ENCODE data around the gene MPPE1. TPM values are rescaled to one million over a fixed set of nuclear protein-coding genes. Genes with fewer than 3 reads are reported as not detected.

The MPPE1 gene
- total RNA-seq, 2 experiments from 2014 or later, result 51.0 to 54.4 TPM

- peaks cover 14% of the 10 kb centered on the region for H3K27me3 Mint-ChIP-seq
- H3K36me3 Mint-ChIP-seq (ENCODE audit: low read depth), result no peaks in the 10 kb centered on the region
- H3K4me3 Mint-ChIP-seq, result no peak overlapping the region
- DNase-seq, result no peak
- H3K4me1 Mint-ChIP-seq, result peaks cover 3% of the 10 kb centered on the region
- CTCF ChIA-PET, result no interaction called here
- H3K27ac Mint-ChIP-seq, result no peak overlapping the region
- POLR2A ChIA-PET, result no interaction called here
- H3K9me3 Mint-ChIP-seq, result no peaks in the 10 kb centered on the region
Observed at GRCh38 chr18:11872479-11873136, 35.5 kb downstream of the MPPE1 start.

GRCh38 chr18:11871501-11871900 lies 36.6 kb downstream of the MPPE1 start:
- no peaks in the 10 kb centered on the region for H3K9me3 Mint-ChIP-seq
- DNase-seq, result no peak
- CTCF ChIA-PET, result no interaction called here
- H3K27ac Mint-ChIP-seq, result no peak overlapping the region
- H3K4me1 Mint-ChIP-seq, result peaks cover 3% of the 10 kb centered on the region
- no peak overlapping the region for H3K4me3 Mint-ChIP-seq
- peaks cover 17% of the 10 kb centered on the region for H3K27me3 Mint-ChIP-seq
- POLR2A ChIA-PET, result interaction anchor here (1.2 kb wide), 1 partner anchor 20 kb away, joined by 6 read pairs; no protein-coding TSS in a partner anchor
- H3K36me3 Mint-ChIP-seq (ENCODE audit: low read depth), result no peaks in the 10 kb centered on the region

- Mint-ChIP-seq H3K4me1 (peaks cover 3% of the 10 kb centered on the region), H3K36me3 (ENCODE audit: low read depth) (no peaks in the 10 kb centered on the region), H3K9me3 (no peaks in the 10 kb centered on the region), H3K4me3 (no peak overlapping the region), H3K27ac (no peak overlapping the region), H3K27me3 (peaks cover 27% of the 10 kb centered on the region)
- CTCF ChIA-PET, result interaction anchor here (1.0 kb wide), 1 partner anchor 135 kb away, joined by 5 read pairs; no protein-coding TSS in a partner anchor
- DNase-seq, result no peak
- POLR2A ChIA-PET, result no interaction called here
Observed at GRCh38 chr18:11868230-11868629, 39.9 kb downstream of the MPPE1 start.

GRCh38 chr18:11866764-11867163 lies 41.4 kb downstream of the MPPE1 start:
- DNase-seq, result no peak
- Mint-ChIP-seq H3K4me1 (peaks cover 4% of the 10 kb centered on the region), H3K27ac (no peak overlapping the region), H3K9me3 (no peaks in the 10 kb centered on the region), H3K27me3 (peaks cover 22% of the 10 kb centered on the region), H3K36me3 (ENCODE audit: low read depth) (no peaks in the 10 kb centered on the region), H3K4me3 (no peak overlapping the region)
- ChIA-PET POLR2A (no interaction called here), CTCF (interaction anchor here (0.8 kb wide), 1 partner anchor 129 kb away, joined by 3 read pairs; no protein-coding TSS in a partner anchor)

GRCh38 chr18:11866329-11866728 lies 41.8 kb downstream of the MPPE1 start:
- Mint-ChIP-seq H3K27ac (no peak overlapping the region), H3K9me3 (no peaks in the 10 kb centered on the region), H3K4me1 (peaks cover 3% of the 10 kb centered on the region), H3K27me3 (peaks cover 17% of the 10 kb centered on the region), H3K36me3 (ENCODE audit: low read depth) (no peaks in the 10 kb centered on the region), H3K4me3 (no peak overlapping the region)
- DNase-seq, result no peak
- POLR2A ChIA-PET, result no interaction called here
- CTCF ChIA-PET, result interaction anchor here (0.5 to 0.8 kb wide), 2 partner anchors 130 to 673 kb away, joined by 3 to 4 read pairs; no protein-coding TSS in a partner anchor

- ChIA-PET CTCF (interaction anchor here (1.2 kb wide), 1 partner anchor 129 kb away, joined by 3 read pairs; no protein-coding TSS in a partner anchor), POLR2A (interaction anchor here (1.3 kb wide), 1 partner anchor 15 kb away, joined by 3 read pairs; no protein-coding TSS in a partner anchor)
- H3K27ac Mint-ChIP-seq, result no peak overlapping the region
- H3K4me3 Mint-ChIP-seq, result no peak overlapping the region
- peaks cover 13% of the 10 kb centered on the region for H3K27me3 Mint-ChIP-seq
- H3K9me3 Mint-ChIP-seq, result no peaks in the 10 kb centered on the region
- H3K4me1 Mint-ChIP-seq, result peaks cover 4% of the 10 kb centered on the region
- no peak for DNase-seq
- no peaks in the 10 kb centered on the region for H3K36me3 Mint-ChIP-seq (ENCODE audit: low read depth)
Observed at GRCh38 chr18:11865071-11865470, 43.0 kb downstream of the MPPE1 start.

GRCh38 chr18:11864471-11864870 lies 43.6 kb downstream of the MPPE1 start:
- Mint-ChIP-seq H3K36me3 (ENCODE audit: low read depth) (no peaks in the 10 kb centered on the region), H3K27ac (no peak overlapping the region), H3K27me3 (peaks cover 13% of the 10 kb centered on the region), H3K9me3 (no peaks in the 10 kb centered on the region), H3K4me1 (peaks cover 7% of the 10 kb centered on the region), H3K4me3 (no peak overlapping the region)
- ChIA-PET CTCF (interaction anchor here (1.2 kb wide), 1 partner anchor 130 kb away, joined by 3 read pairs; no protein-coding TSS in a partner anchor), POLR2A (interaction anchor here (1.3 kb wide), 1 partner anchor 14 kb away, joined by 3 read pairs; no protein-coding TSS in a partner anchor)
- DNase-seq, result no peak

- H3K27me3 Mint-ChIP-seq, result peaks cover 13% of the 10 kb centered on the region
- H3K4me1 Mint-ChIP-seq, result peaks cover 8% of the 10 kb centered on the region
- no peaks in the 10 kb centered on the region for H3K9me3 Mint-ChIP-seq
- ChIA-PET CTCF (no interaction called here), POLR2A (interaction anchor here (0.7 kb wide), 1 partner anchor 11 kb away, joined by 3 read pairs; no protein-coding TSS in a partner anchor)
- H3K4me3 Mint-ChIP-seq, result no peak overlapping the region
- H3K36me3 Mint-ChIP-seq (ENCODE audit: low read depth), result no peaks in the 10 kb centered on the region
- H3K27ac Mint-ChIP-seq, result no peak overlapping the region
- no peak for DNase-seq
Observed at GRCh38 chr18:11862468-11863137, 45.5 kb downstream of the MPPE1 start.

- Mint-ChIP-seq H3K27me3 (peaks cover 10% of the 10 kb centered on the region), H3K9me3 (no peaks in the 10 kb centered on the region), H3K4me1 (peaks cover 8% of the 10 kb centered on the region), H3K4me3 (no peak overlapping the region), H3K27ac (no peak overlapping the region), H3K36me3 (ENCODE audit: low read depth) (no peaks in the 10 kb centered on the region)
- ChIA-PET CTCF (no interaction called here), POLR2A (interaction anchor here (0.7 kb wide), 1 partner anchor 10 kb away, joined by 3 read pairs; no protein-coding TSS in a partner anchor)
- no peak for DNase-seq
Observed at GRCh38 chr18:11861583-11862288, 46.4 kb downstream of the MPPE1 start.

GRCh38 chr18:11860594-11861450 lies 47.3 kb downstream of the MPPE1 start:
- Mint-ChIP-seq H3K27me3 (peaks cover 8% of the 10 kb centered on the region), H3K4me3 (no peak overlapping the region), H3K36me3 (ENCODE audit: low read depth) (no peaks in the 10 kb centered on the region), H3K9me3 (no peaks in the 10 kb centered on the region), H3K27ac (no peak overlapping the region), H3K4me1 (peaks cover 8% of the 10 kb centered on the region)
- ChIA-PET POLR2A (interaction anchor here (0.8 to 1.2 kb wide), 2 partner anchors 9 to 10 kb away, joined by 3 to 4 read pairs; no protein-coding TSS in a partner anchor), CTCF (interaction anchor here (0.6 kb wide), 1 partner anchor 1203 kb away, joined by 3 read pairs; no protein-coding TSS in a partner anchor)
- no peak for DNase-seq

GRCh38 chr18:11859903-11860407 lies 48.2 kb downstream of the MPPE1 start:
- H3K9me3 Mint-ChIP-seq, result no peaks in the 10 kb centered on the region
- H3K4me1 Mint-ChIP-seq, result peaks cover 8% of the 10 kb centered on the region
- no peak overlapping the region for H3K4me3 Mint-ChIP-seq
- CTCF ChIA-PET, result no interaction called here
- POLR2A ChIA-PET, result interaction anchor here (0.8 to 1.2 kb wide), 2 partner anchors 8 to 10 kb away, joined by 3 to 4 read pairs; no protein-coding TSS in a partner anchor
- peaks cover 5% of the 10 kb centered on the region for H3K27me3 Mint-ChIP-seq
- DNase-seq, result no peak
- H3K27ac Mint-ChIP-seq, result no peak overlapping the region
- no peaks in the 10 kb centered on the region for H3K36me3 Mint-ChIP-seq (ENCODE audit: low read depth)

- Mint-ChIP-seq H3K27ac (no peak overlapping the region), H3K4me1 (peaks cover 10% of the 10 kb centered on the region), H3K9me3 (no peaks in the 10 kb centered on the region), H3K27me3 (peaks cover under 1% of the 10 kb centered on the region), H3K36me3 (ENCODE audit: low read depth) (no peaks in the 10 kb centered on the region), H3K4me3 (no peak overlapping the region)
- no peak for DNase-seq
- ChIA-PET CTCF (no interaction called here), POLR2A (no interaction called here)
Observed at GRCh38 chr18:11859282-11859830, 48.8 kb downstream of the MPPE1 start.

Measured in activated CD4-positive, alpha-beta memory T cell treated with anti-CD3 and anti-CD28 coated beads, Interleukin-2, amount 10 ng/mL, durations not matched to agents 7 days and 5 days (primary cell).